GM19035 (cell line): ENCODE data around the gene ORMDL1.

Experiments
- ATAC-seq: cut with Tn5 transposase; IDR thresholded peaks from one replicate; pipeline ENCODE4 v1.9.1; 2021; ENCODE audit not compliant: unreplicated experiment

ORMDL1 gene, protein sequence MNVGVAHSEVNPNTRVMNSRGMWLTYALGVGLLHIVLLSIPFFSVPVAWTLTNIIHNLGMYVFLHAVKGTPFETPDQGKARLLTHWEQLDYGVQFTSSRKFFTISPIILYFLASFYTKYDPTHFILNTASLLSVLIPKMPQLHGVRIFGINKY

DNA sequence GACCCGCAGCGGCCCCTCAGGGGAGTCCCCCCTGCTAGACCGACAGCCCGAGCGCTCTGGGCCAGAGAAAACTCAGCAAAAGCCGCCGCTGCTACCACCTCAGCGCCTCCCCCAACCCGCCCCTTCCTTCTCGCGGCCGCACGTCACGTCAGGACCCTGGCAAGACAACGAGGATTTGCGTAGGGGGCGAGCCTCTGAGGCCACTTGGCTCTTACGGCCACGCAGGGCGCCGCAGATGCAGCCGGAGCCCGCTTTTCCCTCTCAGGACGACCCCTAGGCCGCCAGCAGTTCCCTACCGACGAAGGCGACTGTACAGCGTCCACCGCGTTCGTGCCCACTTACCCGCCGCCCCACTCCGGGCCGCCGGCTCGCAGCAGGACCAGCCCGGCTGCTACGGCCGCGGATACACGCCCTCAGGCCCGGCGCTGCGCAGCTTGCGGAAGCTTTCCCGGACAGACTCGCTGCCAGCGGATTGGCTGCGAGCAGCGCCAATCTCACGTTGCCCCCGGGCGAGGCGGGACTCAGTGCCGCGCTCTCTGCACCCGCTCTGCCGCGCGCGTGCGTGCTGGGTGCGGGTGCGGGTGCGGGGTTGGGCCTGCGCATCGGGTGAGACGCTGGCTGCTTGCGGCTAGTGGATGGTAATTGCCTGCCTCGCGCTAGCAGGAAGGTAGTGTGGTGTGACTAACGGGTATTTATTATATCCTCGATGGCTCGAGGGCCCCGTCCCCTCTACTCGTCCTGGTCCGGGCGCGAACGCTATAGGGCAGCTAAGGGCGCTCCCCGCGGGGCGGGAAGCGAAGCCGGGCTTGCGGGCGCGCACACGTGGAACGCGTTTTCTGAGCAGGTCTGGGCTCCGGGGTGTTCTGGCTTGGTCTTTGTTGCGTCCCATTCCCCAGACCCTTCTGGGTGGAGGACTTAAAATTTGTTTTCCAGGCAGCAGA lies at the start of gene ORMDL1, which contains the start of gene PMS1:
Gene ORMDL1, minus strand, starts transcription at position 413 of the 941 bp plus-strand sequence. CDS start 1,744 bp downstream, outside the sequence.
Gene PMS1, plus strand, starts transcription at position 524 of the 941 bp plus-strand sequence. CDS start 7,360 bp downstream, outside the sequence.
- ATAC-seq, result peak; percentile 92

- ATAC-seq, result no peak
Observed at GRCh38 chr2:189830510-189830909, 46.4 kb upstream of the ORMDL1 start.

DNA sequence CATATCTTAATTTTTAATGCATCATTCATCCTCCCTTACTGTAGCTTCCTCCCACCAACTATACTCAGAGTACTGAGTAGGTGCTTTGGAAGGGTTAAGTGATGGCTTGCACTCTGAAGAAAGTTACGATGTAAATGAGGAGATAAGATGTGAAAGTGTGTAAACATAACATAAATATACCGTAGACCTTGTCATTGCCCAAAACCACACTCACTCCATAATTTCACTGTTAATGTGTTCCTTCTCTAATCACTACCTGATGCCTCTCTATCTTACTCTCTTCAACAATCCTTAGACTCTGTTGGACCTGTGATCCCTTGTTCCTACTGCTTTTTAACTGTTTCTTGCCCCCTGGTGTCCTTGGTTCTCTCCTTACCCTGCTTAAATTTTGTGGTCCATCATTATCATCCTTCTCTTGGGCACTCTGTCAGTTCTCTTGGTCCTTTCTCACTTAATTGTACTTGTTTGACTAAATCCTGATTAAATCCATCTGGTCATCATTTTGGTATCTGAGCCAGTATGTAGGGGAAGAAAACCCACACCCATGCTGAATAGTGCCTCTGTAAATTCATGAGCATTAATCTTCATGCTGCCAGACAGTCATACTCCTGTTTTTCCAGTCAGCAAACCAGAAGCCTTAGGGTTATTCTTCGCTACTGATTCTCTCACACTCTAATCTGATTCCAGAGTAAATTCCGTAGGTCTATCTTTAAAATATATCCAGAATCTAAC lies 45.1 kb upstream of the ORMDL1 start:
- ATAC-seq, result no peak

GRCh38 chr2:189826039-189826438 lies 41.9 kb upstream of the ORMDL1 start:
- ATAC-seq, result no peak

DNA sequence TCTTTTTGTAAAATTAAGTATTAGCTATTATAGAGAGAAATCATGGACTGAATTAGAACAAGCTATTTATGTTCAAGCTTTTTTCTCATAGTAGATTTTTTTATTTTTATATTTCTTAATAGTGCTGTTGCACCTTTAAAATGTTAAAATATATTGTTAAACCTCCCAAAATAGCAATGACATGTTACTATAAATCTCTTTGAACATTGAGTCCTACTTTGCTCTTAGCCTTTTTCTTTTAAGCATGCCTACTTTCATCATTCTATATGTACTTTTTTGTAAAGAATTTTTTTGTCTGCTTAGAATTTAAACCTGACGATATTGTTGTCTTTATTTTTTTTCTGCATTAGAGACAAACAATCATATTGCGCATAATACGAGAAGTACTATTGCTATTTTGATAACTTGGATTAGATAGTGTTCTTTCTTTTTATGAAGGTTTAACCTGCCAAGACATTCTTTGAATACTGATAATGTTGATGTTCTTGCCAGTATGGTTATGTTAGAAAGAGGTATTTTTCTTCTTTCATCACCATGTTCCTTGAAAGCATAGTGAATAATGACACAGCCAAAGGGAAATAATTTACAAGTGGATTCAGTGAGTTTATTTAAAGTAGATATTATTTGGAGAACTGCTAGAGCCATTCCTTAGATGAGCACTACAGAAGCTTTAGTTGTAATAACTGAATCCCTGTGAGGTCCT lies 40.7 kb upstream of the ORMDL1 start:
- ATAC-seq, result no peak

- ATAC-seq, result no peak
Observed at GRCh38 chr2:189821953-189822748, 38.0 kb upstream of the ORMDL1 start.

- ATAC-seq, result no peak
Observed at GRCh38 chr2:189819297-189819704, 35.2 kb upstream of the ORMDL1 start.

DNA sequence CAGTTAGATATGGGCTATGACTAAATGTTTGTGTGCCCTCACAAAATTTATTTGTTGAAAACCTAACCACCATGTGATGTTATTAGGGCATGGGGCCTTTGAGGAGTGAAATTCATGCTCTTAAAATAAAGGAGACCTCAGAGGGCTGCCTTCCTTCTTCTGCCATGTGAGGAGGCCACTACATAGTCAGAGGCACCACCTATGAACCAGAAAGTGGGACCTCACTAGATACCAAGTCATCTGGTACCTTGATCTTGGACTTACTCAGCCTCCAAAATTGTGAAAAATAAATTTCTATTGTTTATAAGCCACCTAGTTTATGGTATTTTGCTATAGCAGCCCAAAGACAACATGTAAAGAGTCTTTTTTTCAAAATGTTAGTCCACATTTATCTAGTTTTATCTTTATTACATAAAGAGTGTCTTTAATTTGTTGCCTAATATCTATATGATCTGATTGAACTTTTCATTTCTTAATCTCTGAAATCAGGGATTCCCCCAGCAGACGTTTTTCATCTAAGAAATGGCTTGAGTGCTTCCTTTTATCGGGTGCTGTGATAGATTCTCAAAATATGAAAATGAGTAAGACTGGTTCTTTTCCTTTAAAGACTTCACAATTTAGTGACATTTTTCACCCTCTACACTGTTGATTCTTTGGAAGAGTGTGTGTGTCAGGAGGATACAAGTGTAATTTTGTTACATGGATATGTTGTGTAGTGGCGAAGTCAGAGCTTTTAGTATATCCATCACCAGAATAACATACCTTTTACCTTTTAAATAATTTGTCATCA lies 34.3 kb upstream of the ORMDL1 start:
- ATAC-seq, result no peak

DNA sequence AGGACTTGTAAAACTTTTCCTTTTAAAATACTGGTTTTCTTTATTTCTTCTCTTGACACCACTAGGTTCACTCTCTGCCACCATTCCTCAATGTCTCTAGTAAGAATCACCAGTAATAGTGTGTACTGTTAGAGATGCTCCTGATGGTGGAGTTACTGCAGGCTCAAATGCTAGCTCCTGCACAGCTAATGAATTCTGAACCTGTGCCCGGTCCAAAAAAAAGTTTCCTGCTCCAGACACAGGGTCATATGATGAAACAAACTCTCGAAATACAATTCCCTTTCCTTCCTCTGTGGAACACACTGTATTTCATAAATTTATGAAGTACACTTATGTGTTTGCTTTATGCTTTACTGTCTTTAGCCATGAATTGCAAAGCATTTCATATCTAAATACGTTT lies 19.3 kb upstream of the ORMDL1 start:
- no peak for ATAC-seq

- no peak for ATAC-seq
Observed at GRCh38 chr2:189802396-189802912, 18.3 kb upstream of the ORMDL1 start.

DNA sequence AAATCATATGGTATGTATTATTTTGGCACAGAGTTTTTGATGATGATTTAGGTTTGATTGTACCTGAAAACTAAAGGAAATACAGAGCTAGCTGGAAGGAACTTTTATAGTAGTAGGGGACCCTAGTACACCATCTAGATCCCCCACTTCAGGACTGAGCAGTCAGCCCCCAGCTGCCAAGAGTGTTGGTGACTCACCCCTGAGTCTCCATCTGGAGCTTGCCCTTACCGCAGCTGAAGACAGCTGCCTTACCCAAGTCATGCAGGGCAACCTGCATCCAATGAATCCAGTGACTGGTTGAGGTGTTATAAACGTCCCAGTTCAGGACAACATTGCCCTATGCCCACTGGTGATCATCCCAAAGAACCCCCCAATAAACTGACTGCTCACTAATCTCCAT lies 15.4 kb upstream of the ORMDL1 start:
- ATAC-seq, result no peak

DNA sequence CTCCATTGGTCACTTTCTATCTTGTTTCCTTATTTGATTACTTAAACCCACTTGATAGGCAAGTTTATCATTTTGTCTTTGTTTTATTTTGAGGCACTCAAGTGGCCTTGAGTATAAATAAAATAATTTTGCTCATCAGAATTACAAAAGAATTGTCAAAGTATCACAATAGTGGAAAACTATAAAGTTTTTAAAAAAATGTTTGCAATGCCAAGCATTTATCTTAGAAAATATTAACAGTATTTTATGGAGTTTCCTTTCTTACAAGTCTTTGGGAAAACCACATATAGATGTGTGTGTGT lies 14.8 kb upstream of the ORMDL1 start:
- no peak for ATAC-seq

GRCh38 chr2:189798312-189799029 lies 14.3 kb upstream of the ORMDL1 start:
- ATAC-seq, result peak; percentile 84

DNA sequence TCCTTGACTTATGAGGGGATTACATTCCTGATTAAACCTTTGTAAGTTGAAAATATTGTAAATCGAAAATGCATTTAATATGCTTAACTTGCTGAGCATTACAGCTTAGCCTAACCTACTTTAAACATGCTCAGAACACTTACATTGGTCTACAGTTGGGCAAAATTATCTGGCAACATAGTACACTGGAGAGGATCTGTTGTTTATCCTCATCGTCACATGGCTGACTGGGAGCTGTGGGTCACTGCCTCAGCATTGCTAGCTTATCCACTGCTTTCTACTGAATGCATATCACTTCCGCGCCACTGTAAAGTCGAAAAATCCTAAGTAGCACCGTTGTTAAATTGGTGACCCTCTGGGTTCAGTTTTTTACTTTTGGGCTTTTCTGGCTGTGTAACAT lies 13.8 kb upstream of the ORMDL1 start:
- no peak for ATAC-seq

DNA sequence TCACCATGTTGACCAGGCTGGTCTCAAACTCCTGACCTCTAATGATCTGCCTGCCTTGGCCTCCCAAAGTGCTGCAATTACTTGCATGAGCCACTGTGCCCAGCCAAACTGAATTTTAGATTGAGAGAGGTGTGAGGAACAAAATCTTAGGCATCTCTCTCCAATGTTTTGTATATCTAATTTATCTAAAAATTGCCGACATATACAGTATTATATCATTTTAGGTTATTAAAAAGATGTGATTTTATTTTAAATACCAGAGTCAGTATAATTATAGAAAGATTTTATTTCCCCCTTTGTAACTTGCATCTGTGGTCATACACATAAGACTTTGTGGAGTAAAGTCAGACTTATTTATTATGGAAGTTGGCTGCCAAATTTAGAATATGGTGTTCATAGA lies 10.2 kb upstream of the ORMDL1 start:
- ATAC-seq, result no peak

DNA sequence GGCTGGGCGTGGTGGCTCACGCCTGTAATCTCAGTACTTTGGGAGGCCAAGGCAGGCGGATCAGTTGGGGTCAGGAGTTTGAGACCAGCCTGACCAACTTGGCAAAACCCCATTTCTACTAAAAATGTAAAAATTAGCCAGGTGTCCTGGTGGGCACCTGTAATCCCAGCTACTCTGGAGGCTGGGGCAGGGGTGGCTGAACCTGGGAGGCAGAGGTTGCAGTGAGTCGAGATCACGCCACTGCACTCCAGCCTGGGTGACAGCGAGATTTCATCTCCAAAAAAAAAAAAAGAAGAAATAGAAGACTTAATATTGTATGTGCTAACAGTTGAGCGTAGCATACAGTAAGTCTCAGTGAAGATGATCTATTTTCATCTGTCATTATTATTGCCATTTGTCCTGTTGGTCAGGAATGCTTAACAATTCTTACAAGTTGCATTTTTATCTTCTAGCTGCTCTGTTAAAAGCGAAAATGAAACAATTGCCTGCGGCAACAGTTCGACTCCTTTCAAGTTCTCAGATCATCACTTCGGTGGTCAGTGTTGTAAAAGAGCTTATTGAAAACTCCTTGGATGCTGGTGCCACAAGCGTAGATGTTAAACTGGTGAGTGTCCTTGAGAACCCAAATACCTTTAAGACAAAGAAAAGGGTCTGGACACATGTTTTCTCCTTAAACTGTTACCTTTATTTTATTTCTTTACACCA lies 7.4 kb upstream of the ORMDL1 start:
- ATAC-seq, result no peak

DNA sequence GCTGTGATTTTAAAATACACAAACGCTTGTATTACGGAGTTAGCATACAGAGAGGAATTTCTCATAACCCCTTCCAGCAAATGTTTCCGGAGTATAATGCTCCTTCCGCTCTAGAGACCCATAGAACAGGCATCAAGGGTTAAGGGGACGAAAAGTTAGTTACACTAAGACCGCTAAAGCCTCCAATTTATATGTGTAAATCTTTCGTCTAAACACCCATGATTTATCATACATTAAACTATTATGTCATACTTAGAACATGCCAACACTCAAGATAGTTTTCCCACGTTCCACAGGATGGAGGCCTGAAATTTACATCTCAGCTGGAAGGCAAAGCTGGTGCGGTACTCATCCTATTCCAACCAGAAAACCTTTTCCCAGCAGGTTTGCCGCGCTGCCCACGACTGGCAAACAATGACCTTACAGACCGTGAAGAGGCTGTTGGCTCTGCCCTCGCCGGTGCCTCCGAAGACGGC lies 650 bp downstream of the ORMDL1 start:
- ATAC-seq, result peak; percentile 21

DNA sequence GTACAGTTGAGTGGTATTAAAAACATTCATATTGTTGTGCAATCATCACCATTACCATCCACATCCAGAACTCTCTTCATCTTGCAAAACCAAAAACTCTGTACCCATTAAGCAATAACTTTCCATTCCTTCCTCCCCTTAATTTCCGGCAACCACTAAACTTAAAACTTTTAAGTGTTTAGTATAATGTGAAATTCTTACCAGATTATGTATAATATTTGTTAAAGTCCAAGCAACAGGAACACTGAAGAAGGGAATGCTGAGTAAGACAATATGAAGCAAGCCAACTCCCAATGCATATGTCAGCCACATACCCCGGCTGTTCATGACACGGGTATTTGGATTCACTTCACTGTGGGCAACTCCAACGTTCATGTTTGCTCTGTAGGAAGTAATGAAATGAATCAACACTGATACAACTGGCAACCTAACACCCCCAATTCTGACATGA lies 1.9 kb downstream of the ORMDL1 start:
- no peak for ATAC-seq
